Breast epithelium (tissue), 4 donors: ENCODE data around the gene INHBB. TPM values are rescaled to one million over a fixed set of nuclear protein-coding genes. Genes with fewer than 3 reads are reported as not detected.

Experiments
- DNase-seq, 2 donors: peaks; one replicate each; pipeline ENCODE4 v3.0.0-alpha.2; 2019; ENCODE audit warnings: low spot score in 2 of 2
- H3K27ac ChIP-seq, 2 donors: fragments of 200-600 bp; sonication (generic) in 1 of 2; one replicate each; pipeline ENCODE4 v1.5.1; 2016 to 2019; ENCODE audit warnings: mild to moderate bottlenecking in 1 of 2
- H3K27me3 ChIP-seq, 2 donors: fragments of 200-600 bp; sonication (generic) in 1 of 2; one replicate each; pipeline versions ENCODE4 v1.5.1 to v1.6.0; 2017 to 2019; ENCODE audit warnings: control low read depth in 1 of 2, mild to moderate bottlenecking in 1 of 2
- H3K36me3 ChIP-seq: fragments of 200-600 bp; one replicate; pipeline ENCODE4 v1.5.1; 2019
- H3K4me1 ChIP-seq, 2 donors: fragments of 200-600 bp; sonication (generic); one replicate each; pipeline ENCODE4 v1.5.1; 2016 to 2019; ENCODE audit warnings: control low read depth in 1 of 2
- H3K4me3 ChIP-seq, 3 donors: fragments of 200-600 bp; sonication (generic); 1 replicate in 2 of 3; 2 replicates in 1 of 3; pipeline ENCODE4 v1.5.1; 2016 to 2019; ENCODE audit warnings: mild to moderate bottlenecking in 3 of 3, moderate library complexity in 2 of 3
- H3K9me3 ChIP-seq, 2 donors: fragments of 200-600 bp; sonication (generic) in 1 of 2; one replicate each; pipeline ENCODE4 v1.5.1; 2016 to 2019; ENCODE audit warnings: control low read depth in 1 of 2
- POLR2A ChIP-seq: fragments of 450-650 bp; IDR thresholded peaks from one replicate; pipeline ENCODE4 v1.6.1; 2016; ENCODE audit warnings: antibody characterized with exemption, mild to moderate bottlenecking, moderate library complexity
- POLR2AphosphoS5 ChIP-seq, 3 donors: sonication (generic); formaldehyde crosslinking; IDR thresholded peaks; one replicate each; pipeline ENCODE4 v1.6.1; 2017; ENCODE audit warnings: antibody characterized with exemption in 3 of 3
- intact Hi-C: fragments of 100-400 bp; cut with DNase I; formaldehyde crosslinking; loops from one replicate; pipeline ENCODE4 v1.15.1; 2023; ENCODE audit warnings: low total_unique reads
- total RNA-seq, 3 donors: library from RNA; depleted of rRNA; stranded (reverse); fragments of >200 nt; gene quantifications; one replicate each; pipeline ENCODE4 v1.1.0, GENCODE V29; 2016
- TF ChIP-seq, protein P1 (sequence below), 3 donors: fragments of 450-650 bp; IDR thresholded peaks; one replicate each; pipeline ENCODE4 v1.5.1; 2016 to 2017; ENCODE audit warnings: antibody characterized with exemption in 3 of 3, mild to moderate bottlenecking in 3 of 3, moderate library complexity in 3 of 3

Gene INHBB
- total RNA-seq, 3 donors from 2014 or later = 35.0 to 60.6 (median 42.3) TPM

DNA sequence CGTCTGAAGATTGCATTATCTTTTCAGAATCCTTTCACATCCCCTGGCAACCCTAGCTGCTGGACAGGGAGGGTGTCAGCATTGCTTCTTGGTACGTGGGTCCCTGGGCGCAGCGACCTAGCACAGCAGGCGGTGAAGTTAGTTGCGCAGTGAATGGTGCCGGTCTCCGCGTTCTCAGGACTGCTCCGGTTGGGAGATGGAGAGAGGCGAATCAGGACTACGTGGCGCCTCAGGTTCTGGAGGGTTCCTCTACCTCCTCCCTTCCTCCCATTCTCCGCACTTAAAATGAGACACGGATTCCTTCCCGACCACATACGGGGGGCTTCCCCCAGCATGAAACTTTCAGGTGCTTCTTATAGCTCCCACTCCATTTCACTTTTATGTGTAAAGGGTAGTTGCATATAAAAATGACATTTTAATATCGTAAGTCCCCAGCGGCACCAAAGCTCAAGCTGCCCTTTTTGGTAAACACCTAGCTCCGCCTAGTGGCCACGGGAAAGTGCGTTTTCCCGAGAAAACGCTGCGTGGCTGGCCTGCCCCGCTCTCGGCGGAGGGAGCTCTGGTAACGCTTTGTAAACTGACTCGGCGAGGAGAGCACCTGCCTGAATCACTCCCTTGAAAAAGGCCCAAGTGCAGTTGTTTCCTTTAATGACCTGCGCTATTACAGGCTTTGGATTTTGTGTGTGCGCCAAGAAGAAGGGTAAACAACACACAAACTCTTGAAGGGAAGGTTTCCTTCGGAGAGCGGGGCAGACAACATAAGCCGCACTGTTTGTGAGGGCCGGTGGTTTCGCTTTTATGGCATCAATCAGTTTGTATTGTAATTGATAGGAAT is 32.9 kb upstream of the INHBB start:
- H3K27ac ChIP-seq = peak overlapping the region; percentile 66 to 68
- peak; percentile 78 to 84 for DNase-seq
- H3K27me3 ChIP-seq = no peaks in the 10 kb centered on the region

DNA sequence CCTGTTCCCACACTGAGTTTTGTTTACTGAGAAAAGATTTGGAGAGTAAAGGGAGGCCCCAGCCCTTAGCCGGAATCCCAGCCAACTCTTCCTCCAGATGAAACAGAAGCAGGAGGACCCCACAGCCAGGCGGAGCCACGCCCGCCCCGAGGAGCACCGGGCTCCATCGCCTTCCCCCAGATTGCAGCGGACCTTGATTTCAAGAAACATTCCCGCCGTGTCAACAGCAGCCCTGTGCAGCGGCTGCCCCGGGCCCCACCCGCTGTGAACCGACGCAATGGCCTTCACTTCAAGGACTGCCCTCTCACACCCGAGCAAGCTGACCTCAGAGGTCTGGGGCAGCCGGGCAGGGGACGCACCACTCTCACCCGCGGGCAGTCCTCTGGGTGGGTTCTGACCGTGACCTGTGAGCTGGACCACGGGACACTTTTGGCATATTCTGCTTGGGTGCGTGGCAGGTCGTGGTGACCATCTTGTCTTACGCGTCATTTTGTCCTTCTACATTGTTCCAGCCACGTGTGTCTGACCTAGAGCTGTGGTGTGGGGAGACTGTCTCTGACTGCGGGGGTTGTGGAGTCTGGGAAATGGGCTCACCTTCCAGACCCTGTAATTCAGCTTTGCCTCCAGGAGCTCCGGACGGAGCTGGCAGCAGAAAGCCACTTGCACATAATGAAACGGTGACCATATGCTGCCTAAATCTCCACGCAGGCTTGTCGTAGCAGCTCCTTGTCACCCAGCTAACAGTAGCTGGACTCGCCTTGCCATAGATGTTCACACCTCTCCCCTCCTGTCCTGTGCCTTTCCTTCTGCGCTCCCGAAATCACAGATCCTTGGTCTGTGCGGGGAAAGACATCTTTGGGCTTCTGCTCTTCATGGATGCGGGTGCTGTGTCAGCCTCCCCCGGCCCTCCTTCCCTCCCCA is 32.0 kb upstream of the INHBB start:
- H3K4me1 ChIP-seq = peaks cover 5 to 8% of the 10 kb centered on the region in 2 donors
- no peak for DNase-seq
- TF ChIP-seq, protein P1, sequence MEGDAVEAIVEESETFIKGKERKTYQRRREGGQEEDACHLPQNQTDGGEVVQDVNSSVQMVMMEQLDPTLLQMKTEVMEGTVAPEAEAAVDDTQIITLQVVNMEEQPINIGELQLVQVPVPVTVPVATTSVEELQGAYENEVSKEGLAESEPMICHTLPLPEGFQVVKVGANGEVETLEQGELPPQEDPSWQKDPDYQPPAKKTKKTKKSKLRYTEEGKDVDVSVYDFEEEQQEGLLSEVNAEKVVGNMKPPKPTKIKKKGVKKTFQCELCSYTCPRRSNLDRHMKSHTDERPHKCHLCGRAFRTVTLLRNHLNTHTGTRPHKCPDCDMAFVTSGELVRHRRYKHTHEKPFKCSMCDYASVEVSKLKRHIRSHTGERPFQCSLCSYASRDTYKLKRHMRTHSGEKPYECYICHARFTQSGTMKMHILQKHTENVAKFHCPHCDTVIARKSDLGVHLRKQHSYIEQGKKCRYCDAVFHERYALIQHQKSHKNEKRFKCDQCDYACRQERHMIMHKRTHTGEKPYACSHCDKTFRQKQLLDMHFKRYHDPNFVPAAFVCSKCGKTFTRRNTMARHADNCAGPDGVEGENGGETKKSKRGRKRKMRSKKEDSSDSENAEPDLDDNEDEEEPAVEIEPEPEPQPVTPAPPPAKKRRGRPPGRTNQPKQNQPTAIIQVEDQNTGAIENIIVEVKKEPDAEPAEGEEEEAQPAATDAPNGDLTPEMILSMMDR (IDR thresholded peaks at IDR 0.05) = no peak
- H3K27ac ChIP-seq = peak overlapping the region; percentile 66 to 68
- no peaks in the 10 kb centered on the region for H3K36me3 ChIP-seq
- H3K4me3 ChIP-seq = peak overlapping the region; percentile 41 to 61 (median 42)
- H3K27me3 ChIP-seq = no peaks in the 10 kb centered on the region
- intact Hi-C loops = no loop called here
- H3K9me3 ChIP-seq = no peaks in the 10 kb centered on the region

More for the DNA sequence above, 32.9 kb upstream of the INHBB start:
- Histone ChIP-seq H3K36me3 (no peaks in the 10 kb centered on the region), H3K4me1 (peaks cover 0 to 5% of the 10 kb centered on the region in 2 donors), H3K9me3 (no peaks in the 10 kb centered on the region), H3K4me3 (peak overlapping the region; percentile 41 to 61 (median 42))
- TF ChIP-seq POLR2A (no peak), POLR2AphosphoS5 (IDR thresholded peaks at IDR 0.05) (peak in 1 of 3 donors; percentile 65)
- TF ChIP-seq, protein P1 (IDR thresholded peaks at IDR 0.05) = peak; percentile 92 to 94 (median 93)
- intact Hi-C loops = no loop called here

DNA sequence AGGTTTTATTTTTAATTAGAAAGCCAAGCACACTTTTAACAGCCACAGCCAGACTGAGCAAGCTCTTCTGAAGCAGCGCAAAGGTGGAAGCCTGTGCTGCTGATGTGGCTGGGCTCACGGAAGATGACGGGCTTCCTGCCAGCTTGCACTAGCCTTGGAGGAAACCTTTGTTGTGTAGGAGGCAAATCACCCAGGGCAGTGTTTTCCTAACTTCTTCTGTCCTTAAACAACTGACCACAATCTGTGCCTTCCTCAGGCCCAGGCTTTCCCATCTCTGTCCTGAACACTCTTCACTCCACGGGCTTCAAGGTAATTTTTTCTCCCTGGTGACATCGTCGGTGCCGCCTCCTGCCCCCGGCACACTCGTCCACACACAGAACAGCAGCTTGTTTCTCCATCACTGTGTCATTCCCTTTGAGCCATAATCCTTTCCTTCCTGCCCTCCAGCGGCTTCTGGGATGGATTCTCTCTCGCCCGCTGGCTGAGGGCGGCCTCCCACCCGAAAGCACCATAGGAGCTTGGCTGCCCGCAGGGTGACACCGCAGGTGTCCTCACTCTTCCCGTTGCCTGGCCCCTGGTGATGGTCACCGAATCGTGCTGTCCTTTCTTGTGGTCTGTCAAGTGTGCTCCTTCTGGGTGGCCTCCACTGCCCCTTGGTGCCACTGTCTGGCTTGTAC is 31.1 kb upstream of the INHBB start:
- peak; percentile 41 to 54 for DNase-seq
- peaks cover 0 to 2% of the 10 kb centered on the region in 2 donors for H3K27me3 ChIP-seq
- TF ChIP-seq POLR2A (no peak), POLR2AphosphoS5 (IDR thresholded peaks at IDR 0.05) (no peak)
- TF ChIP-seq, protein P1 (IDR thresholded peaks at IDR 0.05) = no peak
- H3K4me3 ChIP-seq = no peak overlapping the region
- intact Hi-C loops = no loop called here
- no peaks in the 10 kb centered on the region for H3K36me3 ChIP-seq
- H3K4me1 ChIP-seq = peaks cover 12 to 13% of the 10 kb centered on the region in 2 donors
- H3K27ac ChIP-seq = peak overlapping the region; percentile 45 to 66
- no peaks in the 10 kb centered on the region for H3K9me3 ChIP-seq

- H3K9me3 ChIP-seq = no peaks in the 10 kb centered on the region
- DNase-seq = peak in 1 of 2 donors; percentile 35
- H3K4me1 ChIP-seq = peaks cover 12 to 13% of the 10 kb centered on the region in 2 donors
- no peak overlapping the region for H3K4me3 ChIP-seq
- H3K36me3 ChIP-seq = no peaks in the 10 kb centered on the region
- peaks cover 0 to 3% of the 10 kb centered on the region in 2 donors for H3K27me3 ChIP-seq
- peak overlapping the region in 1 of 2 donors; percentile 66 for H3K27ac ChIP-seq
- TF ChIP-seq, protein P1 (IDR thresholded peaks at IDR 0.05) = no peak
- no peak for TF ChIP-seq POLR2AphosphoS5 (IDR thresholded peaks at IDR 0.05)
- no peak for TF ChIP-seq POLR2A
- intact Hi-C loops = no loop called here
Measured at GRCh38 chr2:120315367-120316033, 30.4 kb upstream of the INHBB start.
